SK-N-SH treated with all-trans-retinoic acid at 6 μM for 48 hours (cell line): ENCODE results near the gene WFDC1.

Experiments used
- CSDC2 ChIP-seq: fragments of 250-450 bp; sonication (Bioruptor Pico); IDR thresholded peaks from 2 replicates; pipeline ENCODE4 v1.5.0; 2020; ENCODE audit warnings: mild to moderate bottlenecking, moderate library complexity
- PPARA ChIP-seq: fragments of 250-450 bp; sonication (Bioruptor Pico); IDR thresholded peaks from 2 replicates; pipeline ENCODE4 v1.5.0; 2020; ENCODE audit warnings: mild to moderate bottlenecking, borderline replicate concordance
- SNAI2 ChIP-seq: fragments of 250-450 bp; sonication (Bioruptor Pico); IDR thresholded peaks from 2 replicates; pipeline ENCODE4 v1.5.0; 2020; ENCODE audit warnings: mild to moderate bottlenecking, moderate library complexity
- ZFP3 ChIP-seq: fragments of 250-450 bp; sonication (Bioruptor Pico); IDR thresholded peaks from 2 replicates; pipeline ENCODE4 v1.5.0; 2020; ENCODE audit warnings: mild to moderate bottlenecking, moderate library complexity
- ZFP30 ChIP-seq: fragments of 450-650 bp; formaldehyde crosslinking; IDR thresholded peaks from 2 replicates; pipeline ENCODE4 v1.5.0; 2022; ENCODE audit warnings: mild to moderate bottlenecking, moderate library complexity
- ZNF8 ChIP-seq: fragments of 450-650 bp; formaldehyde crosslinking; IDR thresholded peaks from 2 replicates; pipeline ENCODE4 v1.5.0; 2020; ENCODE audit warnings: mild to moderate bottlenecking, moderate library complexity
- TF ChIP-seq, protein P1 (sequence below): fragments of 250-450 bp; sonication (Bioruptor Pico); IDR thresholded peaks from 2 replicates; pipeline ENCODE4 v1.5.0; 2020; ENCODE audit warnings: mild to moderate bottlenecking, moderate library complexity

DNA sequence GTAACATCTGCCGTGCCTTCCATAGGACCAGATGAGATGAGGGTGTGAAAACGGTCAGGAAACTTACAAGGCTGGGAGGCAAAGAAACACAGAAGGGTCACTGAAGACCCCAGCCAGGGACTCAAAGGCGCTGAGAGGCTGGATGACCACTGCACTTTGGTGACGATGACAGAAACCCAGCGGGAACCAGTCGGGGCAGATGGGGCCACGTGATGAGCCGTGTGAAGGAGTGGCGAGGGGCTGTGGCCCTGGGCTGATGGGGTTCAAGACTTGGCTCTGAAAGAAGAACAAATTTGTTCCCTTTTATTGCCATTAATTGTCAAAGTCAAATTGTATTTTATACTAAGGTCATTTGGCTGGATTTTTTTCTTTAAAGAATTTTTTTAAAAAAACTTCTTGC, 45.1 kb downstream of the WFDC1 start:
- TF ChIP-seq SNAI2 (CRISPR knock-in tag): no peak
- TF ChIP-seq ZFP3 (CRISPR knock-in tag): no peak
- TF ChIP-seq CSDC2 (CRISPR knock-in tag): no peak
- TF ChIP-seq PPARA (CRISPR knock-in tag): no peak
- TF ChIP-seq, protein P1, sequence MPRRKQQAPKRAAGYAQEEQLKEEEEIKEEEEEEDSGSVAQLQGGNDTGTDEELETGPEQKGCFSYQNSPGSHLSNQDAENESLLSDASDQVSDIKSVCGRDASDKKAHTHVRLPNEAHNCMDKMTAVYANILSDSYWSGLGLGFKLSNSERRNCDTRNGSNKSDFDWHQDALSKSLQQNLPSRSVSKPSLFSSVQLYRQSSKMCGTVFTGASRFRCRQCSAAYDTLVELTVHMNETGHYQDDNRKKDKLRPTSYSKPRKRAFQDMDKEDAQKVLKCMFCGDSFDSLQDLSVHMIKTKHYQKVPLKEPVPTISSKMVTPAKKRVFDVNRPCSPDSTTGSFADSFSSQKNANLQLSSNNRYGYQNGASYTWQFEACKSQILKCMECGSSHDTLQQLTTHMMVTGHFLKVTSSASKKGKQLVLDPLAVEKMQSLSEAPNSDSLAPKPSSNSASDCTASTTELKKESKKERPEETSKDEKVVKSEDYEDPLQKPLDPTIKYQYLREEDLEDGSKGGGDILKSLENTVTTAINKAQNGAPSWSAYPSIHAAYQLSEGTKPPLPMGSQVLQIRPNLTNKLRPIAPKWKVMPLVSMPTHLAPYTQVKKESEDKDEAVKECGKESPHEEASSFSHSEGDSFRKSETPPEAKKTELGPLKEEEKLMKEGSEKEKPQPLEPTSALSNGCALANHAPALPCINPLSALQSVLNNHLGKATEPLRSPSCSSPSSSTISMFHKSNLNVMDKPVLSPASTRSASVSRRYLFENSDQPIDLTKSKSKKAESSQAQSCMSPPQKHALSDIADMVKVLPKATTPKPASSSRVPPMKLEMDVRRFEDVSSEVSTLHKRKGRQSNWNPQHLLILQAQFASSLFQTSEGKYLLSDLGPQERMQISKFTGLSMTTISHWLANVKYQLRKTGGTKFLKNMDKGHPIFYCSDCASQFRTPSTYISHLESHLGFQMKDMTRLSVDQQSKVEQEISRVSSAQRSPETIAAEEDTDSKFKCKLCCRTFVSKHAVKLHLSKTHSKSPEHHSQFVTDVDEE (CRISPR knock-in tag): no peak
- no peak for TF ChIP-seq ZNF8 (CRISPR knock-in tag)
- TF ChIP-seq ZFP30 (CRISPR knock-in tag): no peak
